H9 (cell line): Measurements from ENCODE around the gene CFAP299. TPM values are rescaled to one million over a fixed set of nuclear protein-coding genes. Genes with fewer than 3 reads are reported as not detected.
A peak's percentile ranks its signal among the peaks of the same experiment; 100 is the strongest.

Experiments
- DNase-seq: peaks from one replicate; pipeline ENCODE4 v3.0.0-alpha.2; 2017
- H2AFZ ChIP-seq: one replicate; pipeline ENCODE4 v1.6.1; 2013; ENCODE audit warnings: mild to moderate bottlenecking, low read length, control low read depth, moderate library complexity
- H2AK5ac ChIP-seq: 2 replicates; pipeline ENCODE4 v1.6.1; 2013; ENCODE audit warnings: low read length, control low read depth, mixed read lengths; ENCODE audit not compliant: insufficient read length
- H2BK120ac ChIP-seq: one replicate; pipeline ENCODE4 v1.6.1; 2013; ENCODE audit warnings: low read depth, mild to moderate bottlenecking, low read length, control low read depth, inconsistent platforms; ENCODE audit not compliant: poor library complexity, severe bottlenecking
- H2BK12ac ChIP-seq: 2 replicates; pipeline ENCODE4 v1.6.1; 2013; ENCODE audit warnings: low read length, control low read depth, mixed read lengths, low read depth; ENCODE audit not compliant: insufficient read length
- H2BK15ac ChIP-seq: 2 replicates; pipeline ENCODE4 v1.6.1; 2013; ENCODE audit warnings: low read depth, low read length, control low read depth
- H2BK20ac ChIP-seq: one replicate; pipeline ENCODE4 v1.6.1; 2013; ENCODE audit warnings: low read depth, mild to moderate bottlenecking, low read length, control low read depth, inconsistent platforms; ENCODE audit not compliant: poor library complexity, severe bottlenecking
- H2BK5ac ChIP-seq: 2 replicates; pipeline ENCODE4 v1.6.1; 2013; ENCODE audit warnings: low read length, control low read depth, mixed read lengths; ENCODE audit not compliant: insufficient read length
- H3K14ac ChIP-seq: 2 replicates; pipeline ENCODE4 v1.6.1; 2013; ENCODE audit warnings: low read length, control low read depth; ENCODE audit not compliant: insufficient read depth
- H3K18ac ChIP-seq: 2 replicates; pipeline ENCODE4 v1.6.1; 2013; ENCODE audit warnings: low read depth, mild to moderate bottlenecking, mixed read lengths, low read length, control low read depth; ENCODE audit not compliant: insufficient read length
- H3K23ac ChIP-seq: 2 replicates; pipeline ENCODE4 v1.6.1; 2013; ENCODE audit warnings: low read length, control low read depth, mixed read lengths, low read depth; ENCODE audit not compliant: insufficient read length
- H3K23me2 ChIP-seq: 2 replicates; pipeline ENCODE4 v1.6.1; 2013; ENCODE audit warnings: low read depth, mild to moderate bottlenecking, mixed read lengths, low read length, control low read depth; ENCODE audit not compliant: insufficient read length, poor library complexity, severe bottlenecking
- H3K27ac ChIP-seq: 2 replicates; pipeline ENCODE4 v1.5.1; 2013; ENCODE audit warnings: low read length, control low read depth, mixed read lengths, low read depth; ENCODE audit not compliant: insufficient read length
- H3K27me3 ChIP-seq: 2 replicates; pipeline ENCODE4 v1.6.1; 2013; ENCODE audit warnings: low read length, control low read depth, inconsistent platforms; ENCODE audit not compliant: insufficient read depth
- H3K4ac ChIP-seq: 2 replicates; pipeline ENCODE4 v1.6.1; 2013; ENCODE audit warnings: low read depth, mild to moderate bottlenecking, control low read depth, inconsistent platforms, low read length, moderate library complexity
- H3K4me1 ChIP-seq: 2 replicates; pipeline ENCODE4 v1.6.1; 2013; ENCODE audit warnings: low read length, control low read depth, inconsistent platforms; ENCODE audit not compliant: insufficient read depth
- H3K4me2 ChIP-seq: 2 replicates; pipeline ENCODE4 v1.6.1; 2013; ENCODE audit warnings: low read length, control low read depth, mixed read lengths; ENCODE audit not compliant: insufficient read length, insufficient read depth
- H3K56ac ChIP-seq: 2 replicates; pipeline ENCODE4 v1.6.1; 2013; ENCODE audit warnings: low read depth, mild to moderate bottlenecking, mixed read lengths, low read length, control low read depth; ENCODE audit not compliant: insufficient read length
- H3K79me1 ChIP-seq: 2 replicates; pipeline ENCODE4 v1.6.1; 2013; ENCODE audit warnings: low read depth, mild to moderate bottlenecking, moderate library complexity, low read length, control low read depth, inconsistent platforms; ENCODE audit not compliant: insufficient read depth, poor library complexity, severe bottlenecking
- H3K79me2 ChIP-seq: 2 replicates; pipeline ENCODE4 v1.6.1; 2013; ENCODE audit warnings: low read length, control low read depth, inconsistent platforms; ENCODE audit not compliant: insufficient read depth
- H3K9ac ChIP-seq: 2 replicates; pipeline ENCODE4 v1.6.1; 2013; ENCODE audit warnings: low read length, control low read depth, mixed read lengths; ENCODE audit not compliant: insufficient read length; ENCODE audit errors: extremely low read depth
- H3K9me3 ChIP-seq: one replicate; pipeline ENCODE4 v1.6.1; 2013; ENCODE audit warnings: low read depth, low read length, inconsistent platforms; ENCODE audit not compliant: control insufficient read depth
- H3T11ph ChIP-seq: one replicate; pipeline ENCODE4 v1.6.1; 2013; ENCODE audit warnings: mild to moderate bottlenecking, low read length, control low read depth, inconsistent platforms
- H4K20me1 ChIP-seq: one replicate; pipeline ENCODE4 v1.6.1; 2013; ENCODE audit not compliant: control insufficient read depth, insufficient read length, insufficient read depth
- H4K5ac ChIP-seq: 2 replicates; pipeline ENCODE4 v1.6.1; 2013; ENCODE audit warnings: low read depth, mild to moderate bottlenecking, mixed read lengths, low read length, control low read depth; ENCODE audit not compliant: insufficient read length
- H4K8ac ChIP-seq: replicated peaks from 2 replicates; pipeline ENCODE4 v1.6.1; 2013; ENCODE audit warnings: low read length, control low read depth, mixed read lengths, low read depth; ENCODE audit not compliant: insufficient read length
- H4K91ac ChIP-seq: 2 replicates; pipeline ENCODE4 v1.6.1; 2013; ENCODE audit warnings: low read depth, mild to moderate bottlenecking, moderate library complexity, mixed read lengths, low read length, control low read depth; ENCODE audit not compliant: insufficient read length
- H3K27ac Mint-ChIP-seq, 3 experiments: 2 replicates in 2 of 3; 3 replicates in 1 of 3; pipeline ENCODE4 v1.8.0; 2020 to 2021; ENCODE audit warnings: mixed read lengths in 3 of 3, mild to moderate bottlenecking in 1 of 3, moderate library complexity in 1 of 3
- H3K27me3 Mint-ChIP-seq: 2 replicates; pipeline ENCODE4 v1.8.0; 2021; ENCODE audit warnings: low read depth, mild to moderate bottlenecking, moderate library complexity, mixed read lengths
- H3K36me3 Mint-ChIP-seq, 3 experiments: 2 replicates in 2 of 3; 3 replicates in 1 of 3; pipeline ENCODE4 v1.8.0; 2020 to 2021; ENCODE audit warnings: low read depth in 3 of 3, mixed read lengths in 3 of 3; ENCODE audit not compliant: insufficient read depth in 1 of 3
- H3K4me1 Mint-ChIP-seq, 2 experiments: 2 replicates each; pipeline ENCODE4 v1.8.0; 2020; ENCODE audit warnings: mixed read lengths in 2 of 2
- H3K4me3 Mint-ChIP-seq, 2 experiments: 2 replicates in 1 of 2; 3 replicates in 1 of 2; pipeline ENCODE4 v1.8.0; 2020 to 2021; ENCODE audit warnings: mild to moderate bottlenecking in 2 of 2, mixed read lengths in 2 of 2, moderate library complexity in 1 of 2
- H3K9me3 Mint-ChIP-seq, 2 experiments: 2 replicates in 1 of 2; 3 replicates in 1 of 2; pipeline ENCODE4 v1.8.0; 2020; ENCODE audit warnings: mild to moderate bottlenecking in 2 of 2, mixed read lengths in 2 of 2, moderate library complexity in 1 of 2
- CTCF ChIP-seq: fragments of 200-600 bp; sonication (generic); conservative IDR thresholded peaks from 3 replicates; pipeline ENCODE4 v1.8.0; 2021; ENCODE audit warnings: antibody characterized with exemption, mild to moderate bottlenecking
- WGBS: extraction: QIAGEN DNeasy Blood & Tissue Kit; methylation state at CpG from one replicate; pipeline ENCODE4 v1.1.7; 2013; ENCODE audit warnings: missing lambda C conversion rate, low lambda C conversion rate, mixed read lengths; ENCODE audit not compliant: insufficient read length; ENCODE audit errors: extremely low coverage; 5-methylcytosine and 5-hydroxymethylcytosine counted together
- total RNA-seq: library from RNA; stranded (reverse); gene quantifications from 2 replicates; pipeline ENCODE4 v1.2.1, GENCODE V29; 2021

CFAP299 gene
- total RNA-seq, 1 experiment from 2014 or later: not detected

- Histone ChIP-seq H3K79me1 (no peaks in the 10 kb centered on the region), H3K9me3 (no peaks in the 10 kb centered on the region), H3T11ph (no peak overlapping the region), H3K4me2 (peak overlapping the region; percentile 25), H2AK5ac (no peak overlapping the region), H3K27me3 (no peaks in the 10 kb centered on the region), H3K79me2 (no peaks in the 10 kb centered on the region), H4K91ac (no peak overlapping the region), H2BK120ac (no peak overlapping the region), H4K20me1 (no peaks in the 10 kb centered on the region), H3K27ac (no peak overlapping the region), H2BK5ac (no peak overlapping the region), H3K4ac (no peak overlapping the region), H3K4me1 (no peaks in the 10 kb centered on the region; the same call in 1 of the 2 replicates), H3K14ac (no peak overlapping the region), H3K9ac (no peak overlapping the region), H3K56ac (no peak overlapping the region), H2AFZ (no peak overlapping the region), H3K23ac (no peak overlapping the region), H3K23me2 (no peaks in the 10 kb centered on the region), H2BK20ac (no peak overlapping the region), H3K18ac (no peak overlapping the region), H2BK12ac (no peak overlapping the region), H2BK15ac (no peak overlapping the region), H4K8ac (no peak overlapping the region), H4K5ac (no peak overlapping the region)
- Mint-ChIP-seq H3K27me3 (no peaks in the 10 kb centered on the region), H3K4me3 (no peak overlapping the region), H3K36me3 (no peaks in the 10 kb centered on the region), H3K4me1 (peaks cover 19 to 20% of the 10 kb centered on the region in 2 experiments), H3K9me3 (no peaks in the 10 kb centered on the region), H3K27ac (peak overlapping the region in 2 of 3 experiments; percentile 85 to 93; a peak in 5 of 7 replicates)
- no CpG with 5 or more reads among the region's 2 CpGs for WGBS
- no peak for TF ChIP-seq CTCF
- DNase-seq: no peak
Measured at GRCh38 chr4:80532674-80533333, 197.3 kb downstream of the CFAP299 start.
